Uterus (tissue), 2 donors: Measurements from ENCODE around the gene DNAJC15.

Experiments
- POLR2A ChIP-seq, 2 donors: fragments of 450-650 bp; IDR thresholded peaks; one replicate each; pipeline ENCODE4 v1.6.1; 2016; ENCODE audit warnings: antibody characterized with exemption in 2 of 2, mild to moderate bottlenecking in 1 of 2, moderate library complexity in 1 of 2
- TF ChIP-seq, protein P1 (sequence below), 4 experiments: fragments of 200-600 bp in 2 of 4; fragments of 450-650 bp in 2 of 4; sonication (generic) in 2 of 4; IDR thresholded peaks; one replicate each; pipeline ENCODE4 v1.5.1; 2016 to 2019; ENCODE audit warnings: antibody characterized with exemption in 4 of 4, mild to moderate bottlenecking in 2 of 4, moderate library complexity in 1 of 4

GRCh38 chr13:43042410-43042921 lies 19.1 kb downstream of the DNAJC15 start:
- TF ChIP-seq POLR2A (IDR thresholded peaks at IDR 0.05): no peak
- TF ChIP-seq, protein P1, sequence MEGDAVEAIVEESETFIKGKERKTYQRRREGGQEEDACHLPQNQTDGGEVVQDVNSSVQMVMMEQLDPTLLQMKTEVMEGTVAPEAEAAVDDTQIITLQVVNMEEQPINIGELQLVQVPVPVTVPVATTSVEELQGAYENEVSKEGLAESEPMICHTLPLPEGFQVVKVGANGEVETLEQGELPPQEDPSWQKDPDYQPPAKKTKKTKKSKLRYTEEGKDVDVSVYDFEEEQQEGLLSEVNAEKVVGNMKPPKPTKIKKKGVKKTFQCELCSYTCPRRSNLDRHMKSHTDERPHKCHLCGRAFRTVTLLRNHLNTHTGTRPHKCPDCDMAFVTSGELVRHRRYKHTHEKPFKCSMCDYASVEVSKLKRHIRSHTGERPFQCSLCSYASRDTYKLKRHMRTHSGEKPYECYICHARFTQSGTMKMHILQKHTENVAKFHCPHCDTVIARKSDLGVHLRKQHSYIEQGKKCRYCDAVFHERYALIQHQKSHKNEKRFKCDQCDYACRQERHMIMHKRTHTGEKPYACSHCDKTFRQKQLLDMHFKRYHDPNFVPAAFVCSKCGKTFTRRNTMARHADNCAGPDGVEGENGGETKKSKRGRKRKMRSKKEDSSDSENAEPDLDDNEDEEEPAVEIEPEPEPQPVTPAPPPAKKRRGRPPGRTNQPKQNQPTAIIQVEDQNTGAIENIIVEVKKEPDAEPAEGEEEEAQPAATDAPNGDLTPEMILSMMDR (IDR thresholded peaks at IDR 0.05): no peak
